Diencephalon (tissue), 1 donor: ENCODE results near the gene DPYSL3. TPM values are rescaled to one million over a fixed set of nuclear protein-coding genes. Genes with fewer than 3 reads are reported as not detected.

ENCODE experiments used
- small RNA-seq: library from RNA; depleted of rRNA; stranded (forward); fragments of <200 nt; gene quantifications from one replicate; pipeline ENCODE3, GENCODE V24; 2014
- total RNA-seq: library from RNA; depleted of rRNA; stranded (reverse); fragments of >200 nt; gene quantifications from one replicate; pipeline ENCODE4 v1.2.3, GENCODE V29; 2014

The DPYSL3 gene
- 884 TPM for total RNA-seq

GRCh38 chr5:147509710-147510651 is at the start of gene DPYSL3:
DPYSL3 (minus strand) TSS chr5:147510068; CDS start chr5:147509858, 210 bp downstream.

Small RNA genes within 50 kb of the gene (small RNA-seq; reads per million reads assigned to genes)
- not detected for gene AC011373.1
